SK-MEL-5 (cell line): ENCODE results near the gene TIA1. TPM values are rescaled to one million over a fixed set of nuclear protein-coding genes. Genes with fewer than 3 reads are reported as not detected.
"Not testable (repeated sequence)": the region's sequence is repeated elsewhere in the genome, so short reads cannot be mapped to it uniquely, and the experiment has no call there.

Source experiments
- DNase-seq: peaks from one replicate; pipeline ENCODE4 v3.0.0-alpha.2; 2016; ENCODE audit warnings: low read depth, low spot score
- in situ Hi-C: cut with HindIII; loops from 2 replicates; pipeline ENCODE4 v1.10.0; 2016; ENCODE audit warnings: low sequenced_read_pairs, high pct_unique_total_duplicates, low pct_unique_long_range_greater_than_20kb
- polyA plus RNA-seq, 2 experiments: library from polyadenylated mRNA; depleted of rRNA; stranded (reverse); fragments of >200 nt; gene quantifications; 2 replicates each; pipeline ENCODE4 v1.2.3, GENCODE V29; 2015
- total RNA-seq: library from RNA; depleted of rRNA; stranded (reverse); fragments of >200 nt; shearing (Covaris generic); gene quantifications from 2 replicates; pipeline ENCODE4 v1.2.3, GENCODE V29; 2014; rRNA removed

Gene TIA1, protein sequence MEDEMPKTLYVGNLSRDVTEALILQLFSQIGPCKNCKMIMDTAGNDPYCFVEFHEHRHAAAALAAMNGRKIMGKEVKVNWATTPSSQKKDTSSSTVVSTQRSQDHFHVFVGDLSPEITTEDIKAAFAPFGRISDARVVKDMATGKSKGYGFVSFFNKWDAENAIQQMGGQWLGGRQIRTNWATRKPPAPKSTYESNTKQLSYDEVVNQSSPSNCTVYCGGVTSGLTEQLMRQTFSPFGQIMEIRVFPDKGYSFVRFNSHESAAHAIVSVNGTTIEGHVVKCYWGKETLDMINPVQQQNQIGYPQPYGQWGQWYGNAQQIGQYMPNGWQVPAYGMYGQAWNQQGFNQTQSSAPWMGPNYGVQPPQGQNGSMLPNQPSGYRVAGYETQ
- total RNA-seq: 66.5 and 78.0 TPM in 2 replicates
- polyA plus RNA-seq (2015; cell fraction: cytosol; rRNA removed): 27.6 and 38.3 TPM in 2 replicates
- polyA plus RNA-seq (2015; cell fraction: nucleus; rRNA removed): 561 and 663 TPM in 2 replicates

DNA sequence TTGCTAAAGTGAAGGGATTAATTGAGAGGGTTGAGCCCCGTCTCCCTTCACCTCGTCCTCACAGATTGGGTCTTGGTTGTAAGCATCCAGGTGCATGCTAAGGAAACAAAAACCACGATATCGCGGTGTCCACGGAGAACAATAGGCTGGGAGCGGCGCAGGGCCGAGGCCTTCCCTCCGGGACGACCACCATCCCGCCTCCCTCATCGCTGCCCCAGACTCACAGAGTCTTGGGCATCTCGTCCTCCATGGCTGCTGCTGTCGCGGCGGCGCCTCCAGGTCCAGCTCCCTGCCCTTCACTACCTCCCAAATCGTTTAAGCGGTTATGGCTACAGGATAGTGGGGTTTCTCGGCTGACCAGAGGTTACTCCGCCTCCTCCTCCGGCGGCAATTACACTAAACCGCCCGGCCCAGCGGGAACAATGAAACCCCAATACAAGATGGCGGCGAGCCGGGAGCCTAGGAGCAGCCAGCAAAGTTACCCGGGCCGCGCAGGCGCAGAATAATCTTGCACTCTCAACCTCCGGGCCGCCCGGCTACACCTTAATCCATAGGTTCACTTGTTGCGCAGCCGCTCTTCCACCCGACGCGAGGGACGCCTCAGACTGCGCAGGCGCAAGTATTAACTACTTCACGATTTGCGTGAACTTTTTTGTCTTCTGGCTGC, at the start of gene TIA1:
TIA1 (minus strand) TSS at position 448 of the 667 bp plus-strand sequence; CDS start at position 250, 198 bp downstream.
- DNase-seq: peak; percentile 99
- in situ Hi-C loops: no loop called here

DNA sequence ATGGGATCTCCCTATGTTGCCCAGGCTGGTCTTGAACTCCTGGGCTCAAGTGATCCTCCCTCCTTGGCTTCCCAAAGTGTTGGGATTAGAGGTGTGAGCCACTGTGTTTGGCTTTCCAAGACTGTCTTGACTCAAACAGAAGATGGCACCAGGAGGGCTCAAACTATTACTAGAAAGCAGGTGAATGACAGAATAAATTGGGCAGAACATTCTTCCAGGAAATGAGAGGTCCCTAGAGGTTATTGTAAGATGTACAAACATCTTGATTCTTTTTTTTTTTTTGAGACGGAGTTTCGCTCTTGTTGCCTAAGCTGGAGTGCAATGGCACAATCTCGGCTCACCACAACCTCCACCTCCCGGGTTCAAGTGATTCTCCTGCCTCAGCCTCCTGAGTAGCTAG, 49.4 kb upstream of the TIA1 start:
- DNase-seq, in situ Hi-C loops: not testable (repeated sequence)

DNA sequence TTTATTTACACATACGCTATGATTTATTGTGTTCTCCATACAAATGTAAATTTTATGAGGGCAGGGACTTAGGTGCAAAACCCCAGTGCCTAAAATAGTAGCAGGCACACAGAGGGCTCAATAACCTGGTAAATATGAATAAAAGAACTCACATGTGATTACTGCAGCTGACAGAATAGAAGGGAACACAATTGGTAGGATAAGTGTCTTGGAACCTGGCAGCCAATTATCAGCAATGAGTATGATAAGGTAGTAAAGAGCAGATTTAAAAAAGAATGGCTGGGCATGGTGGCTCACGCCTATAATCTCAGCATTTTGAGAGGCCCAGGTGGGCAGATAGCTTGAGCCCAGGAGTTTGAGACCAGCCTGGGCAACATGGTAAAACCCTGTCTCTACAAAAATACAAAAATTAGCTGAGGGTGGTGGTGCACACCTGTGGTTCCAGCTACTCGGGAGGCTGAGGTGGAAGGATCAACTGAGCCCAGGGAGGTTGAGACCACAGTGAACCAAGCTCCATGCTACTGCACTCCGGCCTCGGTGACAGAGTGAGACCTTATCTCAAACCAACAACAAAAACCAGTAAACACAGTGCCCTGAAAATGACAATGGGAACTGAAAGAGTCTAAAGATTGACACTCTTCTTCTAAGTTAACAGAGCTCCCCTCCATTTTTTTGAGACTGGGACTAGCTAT, 35.2 kb upstream of the TIA1 start:
- no peak for DNase-seq
- in situ Hi-C loops: no loop called here

DNA sequence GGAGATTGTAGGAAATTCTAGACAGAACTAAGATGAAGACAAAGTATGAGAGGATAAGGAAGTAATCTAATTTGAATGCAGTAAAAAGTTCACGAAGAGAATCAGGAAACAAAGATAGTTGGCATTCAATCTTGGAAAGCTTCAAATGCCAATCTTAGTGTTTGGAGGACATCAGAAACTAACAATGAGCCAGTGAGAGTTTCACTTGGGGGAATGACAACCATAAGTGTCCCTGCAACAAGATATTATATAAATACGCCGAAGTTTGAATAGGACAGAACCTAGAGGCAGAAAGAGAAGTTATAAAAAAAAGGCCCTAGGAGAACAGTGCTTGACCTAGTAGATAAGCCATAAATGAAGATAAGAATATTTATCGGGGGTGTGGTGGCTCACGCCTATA, 34.0 kb upstream of the TIA1 start:
- no peak for DNase-seq
- in situ Hi-C loops: no loop called here

DNA sequence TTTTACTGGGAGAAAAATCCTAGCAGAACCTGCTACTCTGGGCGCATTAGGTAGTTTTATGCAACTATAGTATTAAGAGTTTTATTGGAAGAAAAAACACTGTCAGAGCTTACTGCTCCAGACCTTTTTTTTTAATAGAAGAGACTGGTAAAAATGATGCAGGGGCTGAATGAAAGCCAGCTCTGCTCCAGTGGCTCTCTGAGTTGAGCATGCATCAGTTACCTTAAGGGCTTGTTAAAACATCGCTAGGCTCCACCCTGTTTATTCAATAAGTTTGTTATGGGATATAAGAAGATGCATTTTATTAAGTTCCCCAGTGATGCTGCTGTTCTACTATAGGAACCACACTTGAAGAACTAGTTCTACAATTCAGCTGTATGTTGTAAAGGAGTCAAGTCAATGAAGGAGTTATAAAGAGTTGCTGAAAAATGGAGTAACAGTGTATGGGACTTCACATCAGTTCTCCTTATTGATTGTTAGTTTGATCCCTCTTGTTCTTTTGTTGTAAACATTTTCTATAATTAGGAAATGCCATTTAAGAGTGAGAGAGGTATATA, 31.9 kb upstream of the TIA1 start:
- in situ Hi-C loops: no loop called here
- DNase-seq: no peak

DNA sequence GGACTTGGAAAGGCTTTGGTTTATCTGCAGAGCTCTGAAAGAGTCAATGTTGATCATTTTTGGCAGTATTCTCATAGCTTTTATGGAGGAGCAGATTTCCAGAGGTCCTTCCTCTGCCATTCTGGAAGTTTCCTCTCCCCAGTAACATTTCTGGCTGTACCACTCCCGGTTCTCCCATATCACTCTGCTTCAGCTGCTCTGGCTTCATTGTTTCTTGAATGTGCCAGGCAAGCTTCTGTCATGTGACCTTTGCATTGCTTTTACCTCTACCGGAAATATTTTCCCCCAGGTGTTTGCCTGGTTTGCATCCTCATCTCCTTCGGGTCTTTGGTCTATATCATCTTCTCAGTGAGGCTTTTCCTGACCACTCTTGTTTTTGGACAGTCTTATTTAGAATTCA, 21.9 kb upstream of the TIA1 start:
- in situ Hi-C loops: no loop called here
- DNase-seq: no peak

DNA sequence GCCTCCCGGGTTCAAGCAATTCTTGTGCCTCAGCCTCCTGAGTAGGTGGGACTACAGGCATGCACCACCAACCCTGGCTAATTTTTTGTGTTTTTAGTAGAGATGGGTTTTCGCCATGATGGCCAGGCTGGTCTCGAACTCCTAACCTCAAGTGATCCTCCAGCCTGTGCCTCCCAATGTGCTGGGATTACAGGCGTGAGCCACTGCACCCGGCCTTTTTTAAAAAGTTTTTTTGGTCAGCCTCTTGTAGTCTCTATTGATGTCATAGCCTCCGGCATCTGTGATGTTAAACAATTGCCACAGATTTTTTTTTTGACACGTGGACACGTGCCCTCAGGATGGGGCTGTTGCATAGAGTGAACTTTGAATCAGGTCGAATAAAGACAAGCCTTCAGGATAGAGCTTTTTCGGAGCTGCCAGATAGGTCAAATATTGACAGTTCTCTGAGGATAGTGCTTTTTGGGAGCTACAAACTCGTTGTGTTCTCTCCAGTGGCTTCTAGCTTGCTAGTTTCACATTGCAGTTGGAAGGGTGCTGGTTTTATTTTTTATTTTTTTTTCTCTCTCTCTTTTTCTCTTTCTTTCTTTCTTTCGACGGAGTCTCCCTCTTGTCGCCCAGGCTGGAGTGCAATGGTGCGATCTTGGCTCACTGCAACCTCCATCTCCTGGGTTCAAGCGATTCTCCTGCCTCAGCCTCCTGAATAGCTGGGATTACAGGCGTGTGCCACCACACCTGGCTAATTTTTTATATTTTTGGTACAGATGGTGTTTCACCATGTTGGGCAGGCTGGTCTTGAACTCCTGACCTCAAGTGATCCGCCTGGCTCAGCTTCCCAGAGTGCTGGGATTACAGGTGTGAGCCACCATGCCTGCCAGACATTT, 21.2 kb upstream of the TIA1 start:
- in situ Hi-C loops, DNase-seq: not testable (repeated sequence)

DNA sequence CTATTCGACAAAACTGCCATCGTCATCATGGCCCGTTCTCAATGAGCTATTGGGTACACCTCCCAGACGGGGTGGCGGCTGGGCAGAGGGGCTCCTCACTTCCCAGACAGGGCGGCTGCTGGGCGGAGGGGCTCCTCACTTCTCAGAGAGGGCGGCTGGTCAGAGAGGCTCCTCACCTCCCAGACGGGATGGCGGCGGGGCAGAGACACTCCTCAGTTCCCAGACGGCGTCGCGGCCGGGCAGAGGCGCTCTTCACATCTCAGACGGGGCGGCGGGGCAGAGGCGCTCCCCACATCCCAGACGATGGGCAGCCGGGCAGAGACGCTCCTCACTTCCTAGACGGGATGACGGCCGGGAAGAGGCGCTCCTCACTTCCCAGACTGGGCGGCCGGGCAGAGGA, 18.5 kb upstream of the TIA1 start:
- DNase-seq, in situ Hi-C loops: not testable (repeated sequence)

DNA sequence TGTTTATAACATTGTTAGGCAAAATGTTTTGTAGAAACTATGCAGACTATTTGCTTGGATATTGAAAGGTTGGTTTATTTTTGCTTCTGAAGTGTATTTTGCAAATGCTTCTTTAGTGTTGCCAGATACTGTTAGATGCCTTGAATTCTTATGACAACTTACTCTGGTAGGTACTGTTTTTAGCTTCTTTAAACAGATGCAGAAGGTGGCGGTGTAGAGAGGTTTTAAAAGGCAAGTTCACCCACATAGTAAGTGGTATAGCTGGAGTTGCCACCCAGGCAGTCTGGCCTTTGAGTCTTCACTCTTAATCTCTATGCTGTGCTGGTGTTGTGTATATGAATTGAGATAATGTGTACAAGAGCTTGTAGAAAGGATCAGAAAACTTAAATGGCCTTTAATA, 13.1 kb upstream of the TIA1 start:
- in situ Hi-C loops: no loop called here
- DNase-seq: no peak

DNA sequence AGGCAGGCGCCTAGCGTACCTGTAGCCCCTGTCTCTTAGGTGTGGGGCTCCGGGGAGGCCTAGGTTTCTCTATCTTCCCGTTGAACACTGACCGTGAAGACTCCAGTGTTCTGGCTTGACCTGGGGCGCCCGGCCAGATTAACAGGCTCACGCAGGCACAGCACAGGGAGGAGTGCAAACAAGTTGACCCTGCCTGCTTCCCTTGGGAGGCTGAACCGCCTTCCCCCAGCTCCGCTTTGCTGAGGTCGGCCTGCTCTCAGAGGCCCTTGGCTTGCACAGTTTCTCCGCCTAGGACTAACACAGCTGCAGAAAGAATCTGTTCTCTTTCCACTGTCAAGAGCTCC, 10.1 kb upstream of the TIA1 start:
- in situ Hi-C loops: no loop called here
- peak; percentile 18 for DNase-seq

DNA sequence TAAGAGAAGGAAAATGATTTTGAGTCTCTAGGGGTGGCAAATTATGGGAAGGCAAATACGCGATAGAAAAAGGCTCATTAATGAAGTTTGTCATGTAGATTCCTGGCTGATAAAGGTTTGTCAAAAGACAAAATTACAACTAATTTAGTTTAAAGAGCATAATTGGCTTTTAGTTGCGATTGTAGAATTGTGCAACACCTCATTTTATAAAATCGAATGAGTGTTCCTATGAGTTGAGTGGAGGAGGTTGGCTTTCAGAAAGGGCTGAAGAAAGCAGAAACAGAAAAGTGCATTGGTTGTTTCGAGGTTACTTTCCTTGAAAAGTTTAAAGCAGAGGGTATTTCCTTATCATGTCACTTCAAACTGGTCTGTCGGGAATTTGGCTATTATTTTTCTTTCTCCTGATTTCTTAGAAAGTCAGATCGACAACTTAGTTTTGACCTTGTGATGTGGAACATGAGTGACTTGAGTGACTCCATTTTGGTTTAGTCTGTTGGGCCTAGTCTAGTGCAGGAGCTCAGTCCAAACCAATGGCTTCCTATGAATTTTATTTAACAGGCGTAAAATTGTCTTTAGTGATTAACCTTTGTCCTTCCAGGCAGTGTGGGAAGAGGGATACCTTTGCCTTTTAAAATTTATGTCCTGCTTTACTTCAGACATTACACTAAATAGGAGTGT, 7.3 kb upstream of the TIA1 start:
- in situ Hi-C loops: no loop called here
- no peak for DNase-seq

DNA sequence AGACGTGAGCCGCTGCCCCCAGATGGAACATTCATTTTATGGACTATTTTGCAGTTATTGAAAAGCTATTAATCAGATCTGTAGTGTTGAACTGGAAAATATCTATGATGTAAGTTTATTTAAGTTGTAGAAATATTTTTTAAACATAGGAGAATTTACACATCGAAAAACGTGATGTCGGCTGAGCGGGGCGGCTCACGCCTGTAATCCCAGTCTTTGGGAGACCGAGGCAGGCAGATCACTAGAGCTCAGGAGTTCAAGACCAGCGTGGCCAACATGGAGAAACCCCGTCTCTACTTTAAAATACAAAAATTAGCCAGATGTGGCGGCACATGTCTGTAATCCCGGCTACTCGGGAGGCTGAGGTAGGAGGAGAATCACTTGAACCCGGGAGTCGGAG, 2.0 kb upstream of the TIA1 start:
- in situ Hi-C loops: no loop called here
- no peak for DNase-seq

DNA sequence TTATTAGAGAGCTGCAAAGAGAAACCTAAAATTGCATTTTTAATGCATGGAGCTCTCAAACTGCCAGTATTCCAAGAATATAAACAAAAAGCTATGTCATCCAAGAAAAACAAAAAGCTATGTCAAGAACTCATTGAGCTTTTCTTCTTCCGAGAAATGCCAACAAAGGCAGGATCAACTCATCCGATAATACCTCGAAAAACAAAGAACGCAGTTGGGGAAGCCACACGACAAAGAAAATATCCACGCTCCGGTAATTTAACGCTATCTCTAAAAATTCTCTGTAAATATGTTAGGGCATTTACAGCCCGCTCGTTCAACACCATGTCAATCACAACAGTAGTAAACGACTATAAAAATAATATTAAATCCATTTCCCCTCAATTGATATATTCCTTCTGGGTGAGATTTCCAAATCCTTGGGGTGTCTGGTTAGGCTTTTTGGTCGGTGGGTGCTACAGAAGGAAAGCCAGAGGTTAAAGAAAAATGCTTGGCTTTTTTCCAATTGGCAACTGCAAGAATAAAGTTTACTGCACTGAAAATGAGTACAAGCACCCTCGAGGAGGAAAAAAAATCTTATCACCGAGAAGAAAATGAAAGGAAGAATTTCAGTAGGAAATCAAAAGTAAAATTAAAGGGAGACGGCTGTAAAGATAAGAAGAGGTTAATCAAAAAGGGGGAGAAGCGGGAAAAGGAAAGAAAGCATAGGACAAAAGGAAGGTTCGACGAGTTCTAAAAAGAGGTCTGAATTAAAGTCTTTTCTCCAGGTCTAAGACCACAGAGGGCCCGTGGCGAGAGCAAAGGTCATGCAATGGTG, 856 bp downstream of the TIA1 start:
- in situ Hi-C loops: no loop called here
- DNase-seq: no peak

DNA sequence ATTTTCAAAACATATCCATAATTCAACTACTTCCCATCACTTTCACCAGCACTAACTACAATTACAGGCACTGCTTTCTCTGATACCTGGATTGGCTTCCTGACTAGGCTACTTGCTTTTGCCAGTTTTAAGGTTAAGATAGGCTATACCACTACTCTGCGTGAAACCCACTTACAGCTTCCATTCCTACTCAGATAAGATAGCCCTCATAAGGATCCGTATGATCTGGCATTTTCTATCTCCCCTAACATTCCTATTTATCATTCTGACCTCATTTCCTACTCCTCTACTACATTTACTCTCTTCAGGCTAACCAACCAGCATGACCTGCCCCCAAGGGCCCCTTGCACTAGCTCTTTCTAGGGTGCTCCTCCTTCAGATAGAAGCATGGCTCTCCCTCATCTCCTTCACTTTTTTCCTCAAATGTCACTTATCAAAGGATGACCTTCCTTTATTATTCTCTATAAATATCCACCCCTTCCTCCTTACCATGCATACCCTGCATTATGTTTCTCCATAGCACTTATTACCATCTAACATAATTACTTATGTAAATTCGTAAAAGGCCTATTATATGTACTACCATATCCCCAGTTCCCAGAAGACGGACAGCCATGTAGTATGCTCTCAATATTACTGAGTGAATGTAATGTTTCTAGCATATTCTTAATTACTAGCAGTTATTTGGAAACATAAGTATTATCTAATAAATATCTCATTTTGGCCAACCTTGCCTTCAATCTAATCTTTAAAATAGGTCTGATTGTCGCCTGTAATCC, 4.4 kb downstream of the TIA1 start:
- in situ Hi-C loops: no loop called here
- DNase-seq: no peak

DNA sequence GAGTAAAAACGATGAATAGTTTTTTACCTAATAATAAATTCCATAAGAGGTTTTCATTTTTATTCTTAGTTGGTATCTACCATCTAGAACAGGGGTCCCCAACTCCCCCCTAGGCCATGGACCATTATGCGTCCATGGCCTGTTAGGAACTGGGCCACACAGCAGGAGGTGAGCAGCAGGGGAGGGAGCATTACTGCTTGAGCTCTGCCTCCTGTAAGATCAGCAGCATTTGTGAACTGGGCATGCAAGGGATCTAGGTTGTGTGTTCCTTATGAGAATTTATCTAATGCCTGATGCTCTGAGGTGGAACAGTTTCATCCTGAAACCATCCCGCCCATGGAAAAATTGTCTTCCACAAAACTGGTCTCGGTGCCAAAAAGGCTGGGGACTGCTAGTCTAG, 5.9 kb downstream of the TIA1 start:
- DNase-seq: no peak
- in situ Hi-C loops: no loop called here
